Measurements from ENCODE around the gene COQ7.

GRCh38 chr16:19115148-19116021 lies 48.0 kb downstream of the COQ7 start:
- TF ChIP-seq POLR2A (IDR thresholded peaks at IDR 0.05; ENCODE audit: low read length) (no peak), GATA1 (IDR thresholded peaks at IDR 0.05; ENCODE audit: low read depth, low read length) (no peak)

Data from erythroblast (primary cell).